ENCODE measurements around the gene PAK4.

PAK4 gene

DNA sequence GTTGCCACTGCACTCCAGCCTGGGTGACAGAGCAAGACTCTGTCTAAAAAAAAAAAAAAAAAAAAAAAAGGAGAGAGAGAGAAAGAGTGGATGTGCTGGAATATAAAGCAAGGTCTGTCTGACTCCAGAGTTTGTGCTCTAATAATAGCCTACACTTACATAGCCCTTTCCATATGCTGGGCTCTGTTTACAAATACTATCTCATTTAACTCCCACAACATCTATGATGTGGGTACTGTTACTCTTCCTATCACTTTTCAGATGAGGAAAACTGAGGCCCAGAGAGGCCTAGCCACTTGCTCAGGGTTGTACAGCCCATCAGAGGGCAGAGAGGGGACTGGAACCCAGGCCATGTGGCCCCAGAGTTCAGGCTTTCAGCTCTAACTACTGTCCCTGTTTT, 15.9 kb upstream of the PAK4 start:
- Histone ChIP-seq H3K27me3 (ENCODE audit: low read length) (no peaks in the 10 kb centered on the region), H3K27ac (ENCODE audit: low read depth, low read length) (no peak overlapping the region), H3K9me2 (replicated peaks; ENCODE audit: insufficient read depth, low read length) (no peaks in the 10 kb centered on the region), H3F3A (ENCODE audit: insufficient read depth) (no peaks in the 10 kb centered on the region), H3K9me3 (ENCODE audit: insufficient read depth, low read length) (no peaks in the 10 kb centered on the region), H3K36me3 (ENCODE audit: low read length) (no peaks in the 10 kb centered on the region), H3K9ac (ENCODE audit: low read length) (no peak overlapping the region), H4K20me1 (ENCODE audit: low read depth, low read length) (no peaks in the 10 kb centered on the region), H3K79me2 (ENCODE audit: insufficient read depth, low read length) (no peaks in the 10 kb centered on the region), H2AFZ (ENCODE audit: low read depth, low read length, severe bottlenecking) (no peak overlapping the region), H3K4me3 (ENCODE audit: insufficient read depth, low read length, poor library complexity, severe bottlenecking) (no peak overlapping the region), H3K4me2 (ENCODE audit: low read depth, low read length, poor library complexity, severe bottlenecking) (no peak overlapping the region)
- no peak for TF ChIP-seq CTCF (IDR thresholded peaks at IDR 0.05; ENCODE audit: insufficient read depth, low read length, poor library complexity, severe bottlenecking)
- no peak for TF ChIP-seq EZH2phosphoT487 (conservative IDR thresholded peaks at IDR 0.05; ENCODE audit: low read length)

GRCh38 chr19:39110263-39110967, 15.2 kb upstream of the PAK4 start:
- Histone ChIP-seq H3K27me3 (ENCODE audit: low read length) (no peaks in the 10 kb centered on the region), H3K9ac (ENCODE audit: low read length) (no peak overlapping the region), H3K27ac (ENCODE audit: low read depth, low read length) (no peak overlapping the region), H3K79me2 (ENCODE audit: insufficient read depth, low read length) (no peaks in the 10 kb centered on the region), H4K20me1 (ENCODE audit: low read depth, low read length) (no peaks in the 10 kb centered on the region), H3K9me2 (replicated peaks; ENCODE audit: insufficient read depth, low read length) (no peaks in the 10 kb centered on the region), H2AFZ (ENCODE audit: low read depth, low read length, severe bottlenecking) (no peak overlapping the region), H3F3A (ENCODE audit: insufficient read depth) (no peaks in the 10 kb centered on the region), H3K9me3 (ENCODE audit: insufficient read depth, low read length) (no peaks in the 10 kb centered on the region), H3K36me3 (ENCODE audit: low read length) (no peaks in the 10 kb centered on the region), H3K4me2 (ENCODE audit: low read depth, low read length, poor library complexity, severe bottlenecking) (no peak overlapping the region), H3K4me3 (ENCODE audit: insufficient read depth, low read length, poor library complexity, severe bottlenecking) (no peak overlapping the region)
- TF ChIP-seq CTCF (IDR thresholded peaks at IDR 0.05; ENCODE audit: insufficient read depth, low read length, poor library complexity, severe bottlenecking) (peak; percentile 59), EZH2phosphoT487 (conservative IDR thresholded peaks at IDR 0.05; ENCODE audit: low read length) (no peak)

DNA sequence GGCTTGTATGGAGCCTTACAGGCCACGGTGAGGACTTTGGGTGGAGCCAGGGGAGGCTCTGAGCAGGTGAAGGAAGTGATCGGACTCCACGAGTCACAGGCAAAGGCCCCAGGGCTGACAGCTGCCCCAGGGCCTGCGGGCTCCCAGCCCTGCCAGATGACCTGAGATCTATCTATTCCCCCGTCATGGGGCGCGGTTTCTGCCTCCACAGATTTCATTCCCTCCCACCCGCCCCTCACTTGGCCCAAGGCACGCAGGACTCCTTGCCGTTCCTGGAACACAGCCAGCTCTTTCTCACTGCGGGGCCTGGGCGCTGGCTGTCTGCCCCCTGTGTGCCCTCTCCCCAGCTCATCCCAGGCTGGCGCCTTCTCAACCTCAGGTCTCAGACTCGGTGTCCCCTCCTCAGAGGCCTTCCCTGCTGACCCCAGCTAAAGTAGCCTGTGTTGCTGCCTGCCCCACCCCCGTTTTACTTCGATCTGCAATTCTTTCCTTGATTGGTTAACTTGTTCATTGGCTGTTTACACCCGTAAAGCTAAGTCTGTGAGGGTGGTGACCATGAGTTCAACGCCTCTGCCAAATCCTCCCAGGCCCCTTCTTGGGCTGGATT, 13.9 kb upstream of the PAK4 start:
- H3K9ac ChIP-seq (ENCODE audit: low read length): no peak overlapping the region
- H3K27me3 ChIP-seq (ENCODE audit: low read length): no peaks in the 10 kb centered on the region
- H3K4me3 ChIP-seq (ENCODE audit: insufficient read depth, low read length, poor library complexity, severe bottlenecking): no peak overlapping the region
- no peaks in the 10 kb centered on the region for H3K79me2 ChIP-seq (ENCODE audit: insufficient read depth, low read length)
- no peaks in the 10 kb centered on the region for H3K36me3 ChIP-seq (ENCODE audit: low read length)
- no peak overlapping the region for H3K27ac ChIP-seq (ENCODE audit: low read depth, low read length)
- no peaks in the 10 kb centered on the region for H4K20me1 ChIP-seq (ENCODE audit: low read depth, low read length)
- H3K9me3 ChIP-seq (ENCODE audit: insufficient read depth, low read length): no peaks in the 10 kb centered on the region
- H3K9me2 ChIP-seq (replicated peaks; ENCODE audit: insufficient read depth, low read length): no peaks in the 10 kb centered on the region
- H2AFZ ChIP-seq (ENCODE audit: low read depth, low read length, severe bottlenecking): no peak overlapping the region
- H3F3A ChIP-seq (ENCODE audit: insufficient read depth): no peaks in the 10 kb centered on the region
- no peak overlapping the region for H3K4me2 ChIP-seq (ENCODE audit: low read depth, low read length, poor library complexity, severe bottlenecking)
- TF ChIP-seq CTCF (IDR thresholded peaks at IDR 0.05; ENCODE audit: insufficient read depth, low read length, poor library complexity, severe bottlenecking) (no peak), EZH2phosphoT487 (conservative IDR thresholded peaks at IDR 0.05; ENCODE audit: low read length) (no peak)

Data from SU-DHL-6 (cell line).